Esophagus squamous epithelium (tissue), 4 donors: Measurements from ENCODE around the gene PREX1.

Source experiments
- CTCF ChIP-seq, 6 experiments: fragments of 450-650 bp in 4 of 6; fragments of 200-600 bp in 2 of 6; sonication (generic) in 2 of 6; IDR thresholded peaks; one replicate each; pipeline ENCODE4 v1.5.1; 2016 to 2019; ENCODE audit warnings: antibody characterized with exemption in 6 of 6, mild to moderate bottlenecking in 4 of 6, moderate library complexity in 4 of 6
- POLR2A ChIP-seq, 4 donors: fragments of 450-650 bp; IDR thresholded peaks; one replicate each; pipeline ENCODE4 v1.6.1; 2017; ENCODE audit warnings: antibody characterized with exemption in 4 of 4, mild to moderate bottlenecking in 4 of 4, moderate library complexity in 3 of 4

- TF ChIP-seq CTCF (IDR thresholded peaks at IDR 0.05) (no peak), POLR2A (IDR thresholded peaks at IDR 0.05) (no peak)
Observed at GRCh38 chr20:48832405-48832730, 4.6 kb upstream of the PREX1 start.
